Measurements from ENCODE around the gene TSNAXIP1. TPM values are rescaled to one million over a fixed set of nuclear protein-coding genes. Genes with fewer than 3 reads are reported as not detected.

Gene TSNAXIP1
- total RNA-seq, 2 experiments from 2014 or later: 0.40 TPM; not detected in 1

DNA sequence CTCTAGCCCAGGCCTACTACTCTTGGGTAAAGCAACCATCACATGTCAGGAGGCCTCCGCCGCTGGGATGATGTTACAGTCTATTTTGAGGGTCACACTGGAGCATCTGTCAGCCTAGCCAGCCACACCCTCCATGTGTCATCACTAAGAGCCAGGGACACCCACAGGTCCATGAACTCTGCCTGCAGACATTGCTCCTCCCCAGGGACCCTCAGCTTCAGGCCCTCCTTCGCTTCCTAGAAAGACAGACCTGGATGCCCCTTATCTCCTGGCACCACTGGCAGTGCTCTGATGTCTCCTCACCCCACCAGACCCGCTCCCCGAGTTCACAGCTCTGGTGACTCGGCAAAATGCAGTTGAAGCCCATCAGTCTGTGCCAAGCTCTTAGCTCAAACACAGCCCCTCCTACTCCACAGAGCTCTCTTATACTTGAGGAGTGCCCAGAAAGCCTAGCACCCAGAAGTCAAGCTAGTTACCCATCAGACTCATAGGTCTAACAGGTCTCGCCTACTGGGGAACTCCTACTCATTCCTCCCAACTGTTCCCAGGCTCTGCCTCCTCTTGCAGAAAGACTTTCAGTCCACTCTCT lies 6.3 kb upstream of the TSNAXIP1 start:
- Mint-ChIP-seq H3K9me3 (no peaks in the 10 kb centered on the region), H3K27me3 (no peaks in the 10 kb centered on the region), H3K4me3 (no peak overlapping the region), H3K27ac (peak overlapping the region; percentile 72), H3K4me1 (peaks cover 55% of the 10 kb centered on the region), H3K36me3 (peaks cover 57% of the 10 kb centered on the region)
- ATAC-seq (ENCODE audit: low read depth) (no peak), DNase-seq (no peak)
- POLR2A ChIA-PET: no interaction called here

DNA sequence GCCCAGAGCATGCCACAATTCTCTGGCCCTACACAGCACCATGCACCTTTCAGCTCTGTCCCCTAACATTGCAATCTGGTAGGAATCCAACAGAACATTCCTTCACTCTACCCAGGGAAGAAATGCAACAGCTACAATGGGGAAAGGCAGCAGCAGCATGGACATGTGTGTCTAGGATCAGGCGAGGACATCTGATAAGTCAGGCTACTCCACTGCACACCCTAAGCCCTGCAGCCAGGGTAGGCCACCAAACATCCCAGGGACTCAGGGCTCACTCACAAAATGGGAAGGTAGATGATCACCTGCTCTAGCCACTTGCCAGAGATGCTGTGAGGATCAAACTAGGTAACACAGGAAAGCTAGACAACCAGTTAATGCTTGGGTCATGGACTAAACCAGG lies 5.4 kb upstream of the TSNAXIP1 start:
- DNase-seq: no peak
- peaks cover 57% of the 10 kb centered on the region for H3K36me3 Mint-ChIP-seq
- no peaks in the 10 kb centered on the region for H3K9me3 Mint-ChIP-seq
- H3K27ac Mint-ChIP-seq: peak overlapping the region; percentile 72
- H3K4me1 Mint-ChIP-seq: peaks cover 57% of the 10 kb centered on the region
- H3K4me3 Mint-ChIP-seq: peak overlapping the region; percentile 68
- no peaks in the 10 kb centered on the region for H3K27me3 Mint-ChIP-seq
- POLR2A ChIA-PET: interaction anchor here (0.7 to 0.9 kb wide), 3 partner anchors 20 to 158 kb away, joined by 3 to 4 read pairs (median 4); no protein-coding TSS in a partner anchor
- ATAC-seq (ENCODE audit: low read depth): no peak

DNA sequence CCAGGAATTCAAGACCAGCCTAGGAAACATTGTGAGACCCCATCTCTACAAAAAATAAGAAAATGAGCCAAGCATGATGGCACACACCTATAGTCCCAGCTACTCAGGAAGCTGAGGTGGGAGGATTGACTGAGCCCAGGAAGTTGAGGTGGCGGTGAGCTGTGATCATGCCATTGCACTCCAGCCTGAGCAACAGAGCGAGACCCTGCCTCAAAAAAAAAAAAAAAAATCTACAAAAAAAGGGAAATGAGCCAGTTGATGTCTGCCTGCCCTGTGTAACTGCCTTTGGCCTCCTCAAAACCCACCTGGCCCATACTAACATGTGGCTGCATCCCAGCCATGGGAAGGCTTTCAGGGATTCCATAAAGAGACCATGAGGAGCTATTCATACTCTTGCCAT lies 4.8 kb upstream of the TSNAXIP1 start:
- DNase-seq: no peak
- no peaks in the 10 kb centered on the region for H3K9me3 Mint-ChIP-seq
- POLR2A ChIA-PET: interaction anchor here (0.7 to 0.9 kb wide), 4 partner anchors 20 to 437 kb away, joined by 3 to 4 read pairs (median 4); no protein-coding TSS in a partner anchor
- peak overlapping the region; percentile 72 for H3K27ac Mint-ChIP-seq
- H3K4me1 Mint-ChIP-seq: peaks cover 54% of the 10 kb centered on the region
- H3K27me3 Mint-ChIP-seq: no peaks in the 10 kb centered on the region
- ATAC-seq (ENCODE audit: low read depth): no peak
- peak overlapping the region; percentile 68 for H3K4me3 Mint-ChIP-seq
- peaks cover 55% of the 10 kb centered on the region for H3K36me3 Mint-ChIP-seq

DNA sequence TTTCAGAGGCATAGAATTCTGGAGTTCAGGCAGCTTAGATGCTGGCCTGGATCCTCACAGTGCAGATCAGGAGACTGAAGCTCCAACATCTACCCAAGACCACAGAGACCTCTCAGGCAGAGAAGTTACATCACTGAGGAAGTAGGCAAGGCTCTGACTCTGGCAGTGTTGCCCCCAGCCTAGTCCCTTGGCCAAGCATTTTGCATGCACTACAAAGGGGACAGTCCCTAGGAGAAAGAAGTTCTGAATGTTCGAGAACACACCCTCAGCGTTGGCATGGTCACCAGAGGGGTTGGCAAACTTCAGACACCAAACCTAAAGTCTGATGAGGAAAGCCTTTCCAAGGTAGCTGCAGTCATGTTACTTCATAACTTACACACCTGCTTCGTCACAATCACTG lies 2.8 kb upstream of the TSNAXIP1 start:
- ATAC-seq (ENCODE audit: low read depth) (no peak), DNase-seq (no peak)
- POLR2A ChIA-PET: interaction anchor here (0.6 kb wide), 1 partner anchor 192 kb away, joined by 3 read pairs; no protein-coding TSS in a partner anchor
- peaks cover 55% of the 10 kb centered on the region for H3K4me1 Mint-ChIP-seq
- peak overlapping the region; percentile 25 for H3K4me3 Mint-ChIP-seq
- H3K36me3 Mint-ChIP-seq: peaks cover 44% of the 10 kb centered on the region
- H3K9me3 Mint-ChIP-seq: no peaks in the 10 kb centered on the region
- H3K27ac Mint-ChIP-seq: peak overlapping the region; percentile 68
- no peaks in the 10 kb centered on the region for H3K27me3 Mint-ChIP-seq

DNA sequence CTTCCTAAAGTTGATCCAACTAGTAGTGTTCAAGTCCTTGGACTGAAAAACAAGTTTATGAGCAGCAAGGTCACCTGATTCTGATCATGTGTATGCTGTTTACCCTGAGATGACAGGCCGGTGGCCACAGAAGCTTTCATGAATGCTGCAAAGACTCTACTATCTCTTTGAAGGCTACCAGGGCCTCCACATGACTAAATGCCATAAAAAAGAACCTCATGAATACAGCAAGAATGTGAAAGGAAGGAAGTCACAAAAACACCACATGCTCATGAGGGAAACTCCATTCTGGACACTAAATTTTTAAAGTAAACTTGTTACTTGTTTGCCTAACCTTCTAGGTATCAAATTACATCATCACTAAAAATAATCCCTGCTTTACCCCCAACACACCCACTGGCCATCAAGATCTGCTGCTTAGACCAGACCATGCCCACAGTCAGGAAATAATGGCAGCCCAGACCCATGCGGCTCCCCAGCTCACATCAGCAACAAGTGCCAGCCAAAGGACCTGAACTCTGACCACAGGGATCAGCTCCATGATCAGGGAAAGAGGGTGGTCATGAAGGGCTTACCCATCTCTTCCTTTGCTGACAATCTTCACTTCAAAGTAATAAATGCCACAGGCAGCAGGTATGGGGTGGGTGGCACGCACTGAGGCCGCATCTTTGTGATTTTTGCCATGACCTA lies 1.7 kb upstream of the TSNAXIP1 start:
- ATAC-seq (ENCODE audit: low read depth) (no peak), DNase-seq (no peak)
- H3K36me3 Mint-ChIP-seq: peaks cover 39% of the 10 kb centered on the region
- H3K4me1 Mint-ChIP-seq: peaks cover 54% of the 10 kb centered on the region
- no peaks in the 10 kb centered on the region for H3K27me3 Mint-ChIP-seq
- H3K9me3 Mint-ChIP-seq: no peaks in the 10 kb centered on the region
- POLR2A ChIA-PET: no interaction called here
- peak overlapping the region; percentile 87 for H3K27ac Mint-ChIP-seq
- peak overlapping the region; percentile 93 for H3K4me3 Mint-ChIP-seq

DNA sequence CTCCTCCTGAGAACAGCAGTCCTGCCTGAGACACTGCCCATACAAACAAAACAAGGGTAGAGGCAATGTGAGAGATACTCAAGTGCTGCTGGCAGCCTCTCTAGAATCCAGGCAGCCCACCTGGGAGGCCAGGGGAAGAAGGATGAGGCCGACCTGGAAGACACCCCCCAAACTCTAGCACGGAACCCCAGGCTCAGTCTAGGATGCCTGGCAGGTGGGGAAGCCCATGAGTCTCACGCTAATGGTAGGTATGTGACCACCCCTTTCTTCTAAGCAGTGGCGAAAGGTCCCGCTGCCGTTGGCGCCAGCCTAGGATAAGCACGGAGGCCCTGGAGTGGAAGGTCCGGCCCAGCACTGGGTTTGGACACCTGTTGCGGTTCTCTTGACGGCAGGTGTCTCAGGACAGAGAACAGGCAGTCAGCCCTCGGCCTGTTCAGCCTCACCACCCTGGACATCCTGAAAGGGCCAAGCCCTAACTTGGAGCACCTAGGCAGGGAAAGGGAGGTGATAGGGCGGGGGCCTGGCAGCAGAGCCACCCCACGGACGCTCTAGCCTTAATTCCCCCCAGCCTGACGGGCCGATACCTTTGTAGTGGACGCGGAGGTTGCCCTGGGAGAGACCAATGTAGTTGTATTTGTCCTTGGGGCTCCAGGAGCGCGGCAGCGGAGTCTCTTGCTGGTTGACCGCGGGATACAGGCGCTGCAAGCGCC lies 816 bp upstream of the TSNAXIP1 start:
- POLR2A ChIA-PET: interaction anchor here (0.6 to 2.0 kb wide), 17 partner anchors 9 to 325 kb away, joined by 3 to 21 read pairs (median 4); partner anchors contain the start of genes ACD, ATP6V0D1, GFOD2 and NFATC3
- H3K4me3 Mint-ChIP-seq: peak overlapping the region; percentile 93
- H3K9me3 Mint-ChIP-seq: no peaks in the 10 kb centered on the region
- H3K4me1 Mint-ChIP-seq: peaks cover 45% of the 10 kb centered on the region
- H3K27me3 Mint-ChIP-seq: no peaks in the 10 kb centered on the region
- H3K27ac Mint-ChIP-seq: peak overlapping the region; percentile 87
- DNase-seq (no peak), ATAC-seq (ENCODE audit: low read depth) (no peak)
- H3K36me3 Mint-ChIP-seq: peaks cover 31% of the 10 kb centered on the region

DNA sequence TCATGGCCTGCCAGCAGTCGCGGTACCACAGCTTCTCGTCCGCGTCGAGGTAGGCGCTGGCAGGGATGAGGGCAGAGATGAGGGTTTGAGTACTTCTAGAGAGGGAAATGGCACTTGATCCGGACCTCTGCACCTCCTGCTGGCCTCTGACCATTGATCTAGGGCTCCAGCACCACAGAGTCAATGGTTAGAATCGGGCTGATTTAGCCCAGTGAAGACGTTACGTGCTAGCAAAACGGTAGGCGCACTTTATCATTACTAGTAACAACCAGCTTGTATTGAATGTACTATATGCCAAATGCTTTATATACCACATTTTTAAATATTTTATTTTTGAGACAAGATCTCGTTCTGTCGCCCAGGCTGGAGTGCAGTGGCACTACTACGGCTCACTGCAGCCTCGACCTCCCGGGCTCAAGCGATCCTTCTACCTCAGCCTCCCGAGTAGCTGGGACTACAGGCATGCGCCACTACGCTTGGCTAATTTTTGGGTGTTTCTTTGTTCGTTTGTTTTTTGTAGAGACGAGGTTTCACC lies 526 bp downstream of the TSNAXIP1 start:
- no peaks in the 10 kb centered on the region for H3K9me3 Mint-ChIP-seq
- peak overlapping the region; percentile 87 for H3K27ac Mint-ChIP-seq
- peaks cover 23% of the 10 kb centered on the region for H3K36me3 Mint-ChIP-seq
- H3K4me3 Mint-ChIP-seq: peak overlapping the region; percentile 93
- ATAC-seq (ENCODE audit: low read depth): no peak
- H3K27me3 Mint-ChIP-seq: peaks cover 3% of the 10 kb centered on the region
- no peak for DNase-seq
- H3K4me1 Mint-ChIP-seq: peaks cover 32% of the 10 kb centered on the region
- POLR2A ChIA-PET: interaction anchor here (0.9 to 2.0 kb wide), 15 partner anchors 8 to 326 kb away, joined by 3 to 21 read pairs (median 5); partner anchors contain the start of genes ACD, ATP6V0D1, GFOD2 and NFATC3

DNA sequence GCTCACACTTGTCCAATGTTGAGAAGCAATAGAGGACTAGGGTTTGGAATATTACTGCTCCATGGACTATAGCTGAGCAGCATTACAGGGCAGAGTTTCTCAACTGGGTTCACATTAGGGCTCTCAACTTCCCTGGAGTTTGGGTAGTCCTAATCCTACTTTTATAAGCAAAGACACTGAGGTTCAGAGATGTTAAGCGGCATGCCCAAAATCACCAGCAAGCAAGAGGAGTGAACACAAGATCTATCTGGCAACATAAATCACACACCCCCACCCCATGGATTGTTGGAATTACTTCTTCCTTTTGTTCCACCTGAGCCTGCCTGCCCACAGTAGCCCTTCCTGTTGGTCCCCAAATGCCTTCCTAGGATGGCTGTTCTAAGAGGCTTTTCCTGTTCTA lies 5.2 kb downstream of the TSNAXIP1 start:
- Mint-ChIP-seq H3K27ac (no peak overlapping the region), H3K4me1 (peaks cover 8% of the 10 kb centered on the region), H3K27me3 (peaks cover 5% of the 10 kb centered on the region), H3K36me3 (no peaks in the 10 kb centered on the region), H3K4me3 (no peak overlapping the region), H3K9me3 (no peaks in the 10 kb centered on the region)
- no peak for DNase-seq
- no peak for ATAC-seq (ENCODE audit: low read depth)
- POLR2A ChIA-PET: interaction anchor here (0.7 kb wide), 1 partner anchor 124 kb away, joined by 9 read pairs; the partner anchor contains the start of gene PSMB10

DNA sequence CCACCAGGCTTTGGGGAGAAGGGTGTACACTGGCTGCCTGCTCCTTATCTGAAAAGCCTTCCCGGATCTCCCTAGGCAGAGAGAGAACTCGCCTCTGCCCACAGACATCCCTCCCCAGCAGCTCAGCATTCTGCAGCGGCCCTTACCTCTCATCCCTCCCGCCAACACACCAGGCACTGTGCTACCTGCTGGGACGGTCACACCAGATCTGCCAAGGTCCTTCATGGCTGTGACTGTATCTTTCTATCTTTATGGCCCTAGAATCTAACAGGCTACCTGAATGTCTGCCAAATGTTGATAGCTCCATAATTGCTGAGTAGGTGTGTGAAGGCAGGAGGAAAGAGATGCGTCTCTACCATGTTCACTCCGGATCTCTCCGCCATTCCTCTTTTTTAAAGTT lies 7.9 kb downstream of the TSNAXIP1 start:
- ATAC-seq (ENCODE audit: low read depth) (no peak), DNase-seq (no peak)
- H3K27me3 Mint-ChIP-seq: peaks cover 5% of the 10 kb centered on the region
- H3K27ac Mint-ChIP-seq: no peak overlapping the region
- H3K36me3 Mint-ChIP-seq: no peaks in the 10 kb centered on the region
- no peaks in the 10 kb centered on the region for H3K9me3 Mint-ChIP-seq
- peaks cover 4% of the 10 kb centered on the region for H3K4me1 Mint-ChIP-seq
- POLR2A ChIA-PET: no interaction called here
- H3K4me3 Mint-ChIP-seq: no peak overlapping the region

DNA sequence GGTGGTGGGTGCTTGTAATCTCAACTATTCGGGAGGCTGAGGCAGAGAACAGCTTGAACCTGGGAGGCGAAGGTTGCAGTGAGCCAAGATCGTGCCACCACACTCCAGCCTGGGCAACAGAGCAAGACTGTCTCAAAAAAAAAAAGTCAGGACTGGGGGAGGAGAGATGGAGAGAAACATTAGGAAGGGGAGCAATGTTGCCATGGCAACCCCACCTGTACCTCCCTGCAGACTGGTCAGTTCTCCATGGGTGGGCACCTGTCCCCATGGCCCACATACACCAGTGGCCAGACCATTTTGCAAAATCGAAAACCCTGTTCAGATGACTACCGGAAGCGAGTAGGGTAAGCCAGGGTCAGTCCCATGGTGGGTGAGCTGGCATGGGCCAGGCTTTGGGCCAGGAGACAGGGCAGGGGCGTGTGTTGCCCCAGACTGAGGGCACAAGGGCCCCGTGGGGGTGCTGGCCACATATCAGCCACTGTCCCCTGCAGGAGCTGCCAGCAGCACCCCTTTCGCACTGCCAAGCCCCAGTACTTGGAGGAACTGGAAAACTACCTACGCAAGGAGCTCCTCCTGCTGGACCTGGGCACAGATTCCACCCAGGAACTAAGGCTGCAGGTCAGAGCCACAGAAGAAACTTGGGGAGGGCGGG lies 14.0 kb downstream of the TSNAXIP1 start:
- ATAC-seq (ENCODE audit: low read depth) (no peak), DNase-seq (no peak)
- H3K9me3 Mint-ChIP-seq: no peaks in the 10 kb centered on the region
- POLR2A ChIA-PET: no interaction called here
- peaks cover 2% of the 10 kb centered on the region for H3K27me3 Mint-ChIP-seq
- no peaks in the 10 kb centered on the region for H3K36me3 Mint-ChIP-seq
- H3K4me3 Mint-ChIP-seq: no peak overlapping the region
- no peak overlapping the region for H3K27ac Mint-ChIP-seq
- H3K4me1 Mint-ChIP-seq: peaks cover 7% of the 10 kb centered on the region

DNA sequence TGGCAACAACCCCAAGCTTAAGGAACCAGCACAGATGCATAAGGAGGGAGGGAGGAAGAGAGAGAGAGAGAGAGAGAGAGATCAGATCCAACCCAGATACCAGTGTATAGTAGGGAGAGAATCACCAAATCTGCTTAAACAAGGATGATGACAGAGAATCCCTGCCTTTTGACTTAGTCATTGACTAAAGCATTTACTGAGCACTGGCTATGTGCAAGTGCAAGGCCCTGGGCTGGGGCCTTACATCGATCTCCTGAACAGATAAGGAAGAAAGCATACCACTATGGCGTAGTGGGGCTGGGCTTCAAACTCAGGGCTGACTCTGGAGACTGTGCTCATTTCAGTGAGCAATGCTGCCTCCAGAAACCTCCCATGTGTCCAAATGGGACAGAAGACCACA lies 15.8 kb downstream of the TSNAXIP1 start:
- no peak overlapping the region for H3K27ac Mint-ChIP-seq
- POLR2A ChIA-PET: no interaction called here

DNA sequence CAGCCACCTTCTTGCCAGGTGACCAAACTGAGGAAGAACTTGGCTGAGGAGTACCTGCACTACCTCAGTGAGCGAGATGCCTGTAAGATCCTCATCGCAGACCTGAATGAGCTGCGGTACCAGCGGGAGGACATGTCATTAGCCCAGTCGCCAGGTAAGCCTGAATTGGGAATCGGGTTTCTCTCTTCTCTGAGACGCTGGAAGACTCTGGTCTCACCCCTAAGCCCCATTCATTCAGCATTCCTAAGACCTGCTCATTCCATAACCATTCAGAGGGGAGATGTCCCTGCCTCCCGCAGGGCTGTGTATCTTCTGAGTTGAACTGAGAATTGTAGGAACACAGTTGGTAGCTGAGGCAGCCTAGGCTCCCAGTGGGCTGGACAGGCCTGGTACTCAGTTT lies 18.4 kb downstream of the TSNAXIP1 start:
- ATAC-seq (ENCODE audit: low read depth): no peak
- DNase-seq: no peak
- Mint-ChIP-seq H3K36me3 (peaks cover 2% of the 10 kb centered on the region), H3K27ac (no peak overlapping the region), H3K4me1 (peaks cover 2% of the 10 kb centered on the region), H3K4me3 (no peak overlapping the region), H3K27me3 (no peaks in the 10 kb centered on the region), H3K9me3 (no peaks in the 10 kb centered on the region)
- POLR2A ChIA-PET: no interaction called here

More for the DNA sequence above, 15.8 kb downstream of the TSNAXIP1 start:
- ATAC-seq (ENCODE audit: low read depth) (no peak), DNase-seq (no peak)
- H3K4me1 Mint-ChIP-seq: peaks cover 2% of the 10 kb centered on the region
- H3K27me3 Mint-ChIP-seq: no peaks in the 10 kb centered on the region
- H3K9me3 Mint-ChIP-seq: no peaks in the 10 kb centered on the region
- H3K4me3 Mint-ChIP-seq: no peak overlapping the region
- H3K36me3 Mint-ChIP-seq: no peaks in the 10 kb centered on the region

DNA sequence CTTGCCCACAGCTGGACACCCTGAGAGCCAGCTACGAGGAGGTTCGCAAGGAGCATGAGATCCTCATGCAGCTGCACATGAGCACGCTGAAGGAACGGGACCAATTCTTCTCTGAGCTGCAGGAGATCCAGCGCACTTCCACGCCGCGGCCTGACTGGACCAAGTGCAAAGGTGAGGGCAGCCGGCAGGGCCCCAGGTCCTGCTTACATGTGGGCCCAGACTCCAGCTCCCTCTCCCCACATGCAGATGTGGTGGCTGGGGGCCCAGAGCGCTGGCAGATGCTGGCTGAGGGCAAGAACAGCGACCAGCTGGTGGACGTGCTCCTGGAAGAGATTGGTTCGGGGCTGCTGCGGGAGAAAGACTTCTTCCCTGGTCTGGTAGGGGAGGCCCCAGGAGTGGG lies 19.2 kb downstream of the TSNAXIP1 start:
- POLR2A ChIA-PET: interaction anchor here (1.3 kb wide), 1 partner anchor 17 kb away, joined by 3 read pairs; no protein-coding TSS in a partner anchor
- no peak for ATAC-seq (ENCODE audit: low read depth)
- Mint-ChIP-seq H3K36me3 (peaks cover 5% of the 10 kb centered on the region), H3K4me3 (no peak overlapping the region), H3K4me1 (peaks cover 2% of the 10 kb centered on the region), H3K27me3 (no peaks in the 10 kb centered on the region), H3K9me3 (no peaks in the 10 kb centered on the region), H3K27ac (no peak overlapping the region)
- no peak for DNase-seq

All from activated naive CD8-positive, alpha-beta T cell treated with anti-CD3 and anti-CD28 coated beads, Interleukin-2, amount 10 ng/mL, durations not matched to agents 7 days and 5 days (primary cell).